Subcutaneous abdominal adipose tissue (tissue), 5 donors: ENCODE measurements around the gene FAM177B.
A peak's percentile ranks its signal among the peaks of the same experiment; 100 is the strongest.

ENCODE experiments used
- H3K27ac ChIP-seq: one replicate; pipeline ENCODE4 v1.7.0; 2013; ENCODE audit warnings: low read depth, mild to moderate bottlenecking, inconsistent platforms, low read length, moderate library complexity
- H3K27me3 ChIP-seq, 5 donors: one replicate each; pipeline ENCODE4 v1.7.0; 2013; ENCODE audit warnings: low read length in 5 of 5, inconsistent platforms in 1 of 5; ENCODE audit not compliant: control insufficient read depth in 5 of 5, insufficient read depth in 4 of 5
- H3K36me3 ChIP-seq, 5 donors: one replicate each; pipeline ENCODE4 v1.7.0; 2013; ENCODE audit warnings: low read length in 5 of 5; ENCODE audit not compliant: control insufficient read depth in 5 of 5, insufficient read depth in 5 of 5
- H3K4me1 ChIP-seq, 5 donors: one replicate each; pipeline ENCODE4 v1.7.0; 2013; ENCODE audit warnings: low read length in 5 of 5, mild to moderate bottlenecking in 3 of 5, moderate library complexity in 1 of 5; ENCODE audit not compliant: control insufficient read depth in 5 of 5, insufficient read depth in 5 of 5
- H3K4me3 ChIP-seq, 5 donors: one replicate each; pipeline ENCODE4 v1.7.0; 2013; ENCODE audit warnings: low read length in 5 of 5, low read depth in 1 of 5
- H3K9ac ChIP-seq, 5 donors: one replicate each; pipeline ENCODE4 v1.7.0; 2013; ENCODE audit warnings: low read length in 5 of 5, mild to moderate bottlenecking in 4 of 5, moderate library complexity in 3 of 5
- H3K9me3 ChIP-seq, 5 donors: one replicate each; pipeline ENCODE4 v1.7.0; 2013; ENCODE audit warnings: low read length in 5 of 5; ENCODE audit not compliant: control insufficient read depth in 5 of 5
- donor health status: healthy.
- donor health status: healthy.
- donor health status: healthy.
- donor health status: healthy.
- donor health status: healthy.

FAM177B gene

GRCh38 chr1:222736972-222737371 lies at the start of gene FAM177B:
Gene FAM177B (plus strand): TSS chr1:222737202. CDS start chr1:222746546, 9,344 bp downstream.
- Histone ChIP-seq H3K4me3 (no peak within 1 kb of the TSS), H3K36me3 (peaks cover 26 to 49% (median 35%) of the 10 kb centered on the region in 5 donors), H3K9ac (no peak within 1 kb of the TSS), H3K27me3 (no peaks in the 10 kb centered on the region), H3K9me3 (no peaks in the 10 kb centered on the region), H3K4me1 (no peaks in the 10 kb centered on the region), H3K27ac (no peak within 1 kb of the TSS)

GRCh38 chr1:222691016-222691415 lies 46.0 kb upstream of the FAM177B start:
- Histone ChIP-seq H3K4me1 (peaks cover 0 to 3% (median 0%) of the 10 kb centered on the region in 5 donors), H3K27ac (no peak overlapping the region), H3K36me3 (peaks cover 10 to 35% (median 25%) of the 10 kb centered on the region in 5 donors), H3K9ac (no peak overlapping the region), H3K4me3 (no peak overlapping the region), H3K9me3 (no peaks in the 10 kb centered on the region), H3K27me3 (no peaks in the 10 kb centered on the region)

DNA sequence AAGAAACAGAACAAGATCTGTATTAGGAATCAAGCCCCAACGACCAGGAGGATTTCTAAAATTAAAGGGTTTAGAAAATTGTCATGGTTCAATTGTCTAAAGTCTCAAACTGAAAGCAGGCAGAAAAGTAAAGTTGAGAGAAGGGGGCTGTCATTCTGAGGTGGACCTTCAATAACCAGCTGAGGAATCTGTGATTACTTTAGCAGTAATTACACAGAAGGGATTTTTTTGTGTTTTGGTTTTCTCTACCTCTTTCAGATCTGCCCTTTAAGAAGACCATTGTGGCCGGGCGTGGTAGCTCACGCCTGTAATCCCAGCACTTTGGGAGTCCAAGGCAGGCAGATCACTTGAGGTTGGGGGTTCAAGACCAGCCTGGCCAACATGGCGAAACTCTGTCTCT lies 42.1 kb upstream of the FAM177B start:
- Histone ChIP-seq H3K9ac (peak overlapping the region in 1 of 5 donors; percentile 40), H3K36me3 (peaks cover 5 to 30% (median 15%) of the 10 kb centered on the region in 5 donors), H3K9me3 (no peaks in the 10 kb centered on the region), H3K27me3 (no peaks in the 10 kb centered on the region), H3K4me3 (no peak overlapping the region), H3K4me1 (peaks cover 0 to 7% (median 2%) of the 10 kb centered on the region in 5 donors), H3K27ac (no peak overlapping the region)

DNA sequence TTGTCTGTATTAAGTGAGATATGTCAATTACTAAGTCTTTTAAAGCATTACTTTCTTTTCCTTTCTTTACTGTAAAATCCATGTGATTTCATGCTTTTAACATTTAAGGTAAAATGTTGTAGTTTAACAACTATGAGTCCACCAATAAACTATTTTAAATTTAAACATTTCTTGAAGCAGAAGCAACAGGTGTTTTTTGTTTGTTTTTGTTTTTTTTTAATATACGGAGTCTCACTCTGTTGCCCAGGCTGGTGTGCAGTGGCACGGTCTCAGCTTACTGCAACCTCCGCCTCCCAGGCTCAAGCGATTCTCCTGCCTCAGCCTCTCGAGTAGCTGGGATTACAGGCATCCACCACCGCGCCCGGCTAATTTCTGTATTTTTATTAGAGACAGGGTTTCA lies 40.3 kb upstream of the FAM177B start:
- Histone ChIP-seq H3K4me1 (peaks cover 0 to 7% (median 2%) of the 10 kb centered on the region in 5 donors), H3K27ac (peak overlapping the region; percentile 48), H3K36me3 (peaks cover 7 to 28% (median 16%) of the 10 kb centered on the region in 5 donors), H3K9me3 (no peaks in the 10 kb centered on the region), H3K27me3 (no peaks in the 10 kb centered on the region), H3K9ac (no peak overlapping the region), H3K4me3 (no peak overlapping the region)

- Histone ChIP-seq H3K9ac (peak overlapping the region in 1 of 5 donors; percentile 46), H3K4me3 (no peak overlapping the region), H3K36me3 (peaks cover 4 to 27% (median 16%) of the 10 kb centered on the region in 5 donors), H3K27me3 (no peaks in the 10 kb centered on the region), H3K27ac (peak overlapping the region; percentile 48), H3K4me1 (peaks cover 0 to 7% (median 2%) of the 10 kb centered on the region in 5 donors), H3K9me3 (no peaks in the 10 kb centered on the region)
Measured at GRCh38 chr1:222697203-222697602, 39.8 kb upstream of the FAM177B start.

DNA sequence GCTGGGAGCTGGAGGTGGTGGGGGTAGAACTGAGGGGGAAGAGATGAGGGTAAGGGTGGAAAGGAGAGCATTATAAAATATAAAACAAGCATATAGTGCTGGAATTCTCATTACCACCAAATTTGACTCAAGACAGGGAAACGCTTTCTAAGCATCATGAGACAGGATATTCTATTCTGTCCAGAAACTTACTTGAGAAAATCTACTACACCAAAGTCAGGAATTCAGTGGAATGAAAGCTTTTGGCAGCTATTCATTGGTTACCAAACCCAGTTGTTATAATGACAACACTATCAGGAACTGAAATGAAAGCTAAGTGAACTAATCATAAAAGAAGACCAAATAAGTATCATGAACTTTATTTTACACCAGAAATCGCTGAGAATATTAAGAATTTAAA lies 39.2 kb upstream of the FAM177B start:
- peaks cover 2 to 27% (median 18%) of the 10 kb centered on the region in 5 donors for H3K36me3 ChIP-seq
- no peaks in the 10 kb centered on the region for H3K27me3 ChIP-seq
- H3K4me3 ChIP-seq, result no peak overlapping the region
- no peaks in the 10 kb centered on the region for H3K9me3 ChIP-seq
- peak overlapping the region in 2 of 5 donors; percentile 20 to 46 for H3K9ac ChIP-seq
- H3K27ac ChIP-seq, result peak overlapping the region; percentile 48
- H3K4me1 ChIP-seq, result peaks cover 0 to 7% (median 2%) of the 10 kb centered on the region in 5 donors

DNA sequence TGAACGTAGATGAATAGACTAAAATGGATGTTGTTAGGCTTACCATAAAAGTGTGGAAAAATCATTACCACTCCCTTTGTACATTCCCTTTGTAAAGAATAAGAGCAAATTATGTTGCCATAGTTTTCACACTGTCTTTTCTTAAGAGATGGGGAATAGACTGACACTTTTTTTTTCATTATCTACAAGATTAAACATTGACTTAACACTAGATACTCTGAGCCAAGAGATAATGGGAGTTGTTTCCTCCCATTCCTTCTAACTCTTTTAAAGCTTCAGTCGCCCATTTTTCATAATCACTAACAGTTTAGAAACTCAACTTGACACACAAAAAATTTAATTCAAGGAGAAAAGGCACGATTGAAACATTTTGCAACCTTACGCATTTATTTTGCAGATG lies 34.8 kb upstream of the FAM177B start:
- Histone ChIP-seq H3K4me3 (no peak overlapping the region), H3K36me3 (peaks cover 2 to 22% (median 15%) of the 10 kb centered on the region in 5 donors), H3K27ac (no peak overlapping the region), H3K27me3 (no peaks in the 10 kb centered on the region), H3K9ac (no peak overlapping the region), H3K9me3 (peaks cover 0 to 6% (median 4%) of the 10 kb centered on the region in 5 donors), H3K4me1 (peaks cover 0 to 7% (median 2%) of the 10 kb centered on the region in 5 donors)

GRCh38 chr1:222704260-222704659 lies 32.7 kb upstream of the FAM177B start:
- H3K36me3 ChIP-seq, result peaks cover 2 to 18% (median 13%) of the 10 kb centered on the region in 5 donors
- no peak overlapping the region for H3K4me3 ChIP-seq
- peaks cover 0 to 6% (median 4%) of the 10 kb centered on the region in 5 donors for H3K9me3 ChIP-seq
- H3K9ac ChIP-seq, result no peak overlapping the region
- H3K4me1 ChIP-seq, result peaks cover 0 to 4% (median under 1%) of the 10 kb centered on the region in 5 donors
- no peaks in the 10 kb centered on the region for H3K27me3 ChIP-seq
- no peak overlapping the region for H3K27ac ChIP-seq

GRCh38 chr1:222706815-222707214 lies 30.2 kb upstream of the FAM177B start:
- peaks cover 0 to 6% (median 4%) of the 10 kb centered on the region in 5 donors for H3K9me3 ChIP-seq
- peaks cover 0 to 10% (median 10%) of the 10 kb centered on the region in 5 donors for H3K36me3 ChIP-seq
- no peak overlapping the region for H3K9ac ChIP-seq
- no peak overlapping the region for H3K27ac ChIP-seq
- no peaks in the 10 kb centered on the region for H3K27me3 ChIP-seq
- no peak overlapping the region for H3K4me3 ChIP-seq
- H3K4me1 ChIP-seq, result peaks cover 0 to 26% (median 24%) of the 10 kb centered on the region in 5 donors

GRCh38 chr1:222709700-222710153 lies 27.3 kb upstream of the FAM177B start:
- Histone ChIP-seq H3K27ac (peak overlapping the region; percentile 98), H3K27me3 (no peaks in the 10 kb centered on the region), H3K9me3 (no peaks in the 10 kb centered on the region), H3K36me3 (no peaks in the 10 kb centered on the region), H3K4me1 (peaks cover 0 to 38% (median 33%) of the 10 kb centered on the region in 5 donors), H3K4me3 (no peak overlapping the region), H3K9ac (peak overlapping the region in 1 of 5 donors; percentile 9)
